Measurements from ENCODE around the gene UBE2R2.
"Not testable (repeated sequence)": the region's sequence is repeated elsewhere in the genome, so short reads cannot be mapped to it uniquely, and the experiment has no call there.

Gene UBE2R2

GRCh38 chr9:33794560-33794959 lies 22.4 kb upstream of the UBE2R2 start:
- in situ Hi-C loops (cut with HindIII; ENCODE audit: low sequenced_read_pairs): no loop called here
- no peak for TF ChIP-seq CTCF (IDR thresholded peaks at IDR 0.05; ENCODE audit: low read depth, low read length)
- no peak overlapping the region for H3K4me3 ChIP-seq (ENCODE audit: low read depth, low read length)
- DNase-seq (ENCODE audit: low read depth, low spot score): no peak

- H3K4me3 ChIP-seq (ENCODE audit: low read depth, low read length): no peak within 1 kb of the TSS
- DNase-seq (ENCODE audit: low read depth, low spot score): no peak
- in situ Hi-C loops (cut with HindIII; ENCODE audit: low sequenced_read_pairs): no loop called here
- no peak for TF ChIP-seq CTCF (IDR thresholded peaks at IDR 0.05; ENCODE audit: low read depth, low read length)
Measured at GRCh38 chr9:33795281-33795680, 21.7 kb upstream of the UBE2R2 start, which contains the start of gene PRSS3. TSS of gene PRSS3 (plus strand) at chr9:33795561. CDS start at chr9:33795574, 13 bp downstream.

- no peak for TF ChIP-seq CTCF (IDR thresholded peaks at IDR 0.05; ENCODE audit: low read depth, low read length)
- in situ Hi-C loops (cut with HindIII; ENCODE audit: low sequenced_read_pairs): no loop called here
- H3K4me3 ChIP-seq (ENCODE audit: low read depth, low read length): no peak overlapping the region
- no peak for DNase-seq (ENCODE audit: low read depth, low spot score)
Measured at GRCh38 chr9:33795819-33796218, 21.1 kb upstream of the UBE2R2 start.

GRCh38 chr9:33796679-33797078 lies 20.3 kb upstream of the UBE2R2 start:
- in situ Hi-C loops (cut with HindIII; ENCODE audit: low sequenced_read_pairs); H3K4me3 ChIP-seq (ENCODE audit: low read depth, low read length); DNase-seq (ENCODE audit: low read depth, low spot score): not testable (repeated sequence)

GRCh38 chr9:33797837-33798236 lies 19.1 kb upstream of the UBE2R2 start:
- DNase-seq (ENCODE audit: low read depth, low spot score): no peak
- in situ Hi-C loops (cut with HindIII; ENCODE audit: low sequenced_read_pairs): no loop called here
- no peak overlapping the region for H3K4me3 ChIP-seq (ENCODE audit: low read depth, low read length)
- TF ChIP-seq CTCF (IDR thresholded peaks at IDR 0.05; ENCODE audit: low read depth, low read length): no peak

GRCh38 chr9:33798545-33798944 lies 18.4 kb upstream of the UBE2R2 start:
- TF ChIP-seq CTCF (IDR thresholded peaks at IDR 0.05; ENCODE audit: low read depth, low read length): no peak
- H3K4me3 ChIP-seq (ENCODE audit: low read depth, low read length): no peak overlapping the region
- in situ Hi-C loops (cut with HindIII; ENCODE audit: low sequenced_read_pairs): no loop called here
- no peak for DNase-seq (ENCODE audit: low read depth, low spot score)

GRCh38 chr9:33799928-33800704 lies 16.8 kb upstream of the UBE2R2 start:
- no peak for DNase-seq (ENCODE audit: low read depth, low spot score)
- in situ Hi-C loops (cut with HindIII; ENCODE audit: low sequenced_read_pairs): no loop called here
- H3K4me3 ChIP-seq (ENCODE audit: low read depth, low read length): no peak overlapping the region
- no peak for TF ChIP-seq CTCF (IDR thresholded peaks at IDR 0.05; ENCODE audit: low read depth, low read length)
